GM19351 (cell line): ENCODE results near the gene EMILIN2.
"Not testable (repeated sequence)": the region's sequence is repeated elsewhere in the genome, so short reads cannot be mapped to it uniquely, and the experiment has no call there.

ENCODE experiments used
- ATAC-seq: cut with Tn5 transposase; IDR thresholded peaks from one replicate; pipeline ENCODE4 v1.9.1; 2021; ENCODE audit warnings: mild to moderate bottlenecking, moderate library complexity; ENCODE audit not compliant: unreplicated experiment

Gene EMILIN2

DNA sequence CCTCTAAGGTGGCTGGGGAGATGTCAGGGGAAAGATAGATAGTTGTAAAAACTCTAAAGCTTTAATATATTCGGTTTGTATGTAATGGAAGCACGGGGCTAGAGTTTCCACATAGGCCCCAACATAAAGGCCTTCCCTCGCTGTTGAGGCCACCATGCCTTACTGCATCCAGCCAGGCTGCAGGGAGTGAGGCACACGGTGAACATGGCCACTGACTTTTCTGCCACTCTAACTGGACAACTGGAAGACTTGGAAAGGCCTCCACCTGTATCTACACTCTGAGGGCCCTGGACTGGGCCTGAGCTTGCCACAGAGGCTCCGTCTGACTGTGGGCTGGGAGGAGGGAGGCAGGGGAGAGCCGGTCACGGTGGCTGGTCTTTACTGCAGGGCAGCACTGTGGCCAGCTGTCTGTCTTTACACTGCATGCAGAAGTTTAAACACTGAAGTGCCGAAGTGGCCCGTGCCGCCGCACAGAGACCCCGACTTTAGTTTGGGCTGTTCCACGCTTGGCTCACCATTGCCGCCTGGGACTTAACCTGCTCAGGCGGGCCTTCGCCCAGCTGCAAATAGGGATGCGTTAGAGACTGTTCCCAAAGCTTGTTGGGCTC is 66.7 kb downstream of the EMILIN2 start:
- no peak for ATAC-seq

DNA sequence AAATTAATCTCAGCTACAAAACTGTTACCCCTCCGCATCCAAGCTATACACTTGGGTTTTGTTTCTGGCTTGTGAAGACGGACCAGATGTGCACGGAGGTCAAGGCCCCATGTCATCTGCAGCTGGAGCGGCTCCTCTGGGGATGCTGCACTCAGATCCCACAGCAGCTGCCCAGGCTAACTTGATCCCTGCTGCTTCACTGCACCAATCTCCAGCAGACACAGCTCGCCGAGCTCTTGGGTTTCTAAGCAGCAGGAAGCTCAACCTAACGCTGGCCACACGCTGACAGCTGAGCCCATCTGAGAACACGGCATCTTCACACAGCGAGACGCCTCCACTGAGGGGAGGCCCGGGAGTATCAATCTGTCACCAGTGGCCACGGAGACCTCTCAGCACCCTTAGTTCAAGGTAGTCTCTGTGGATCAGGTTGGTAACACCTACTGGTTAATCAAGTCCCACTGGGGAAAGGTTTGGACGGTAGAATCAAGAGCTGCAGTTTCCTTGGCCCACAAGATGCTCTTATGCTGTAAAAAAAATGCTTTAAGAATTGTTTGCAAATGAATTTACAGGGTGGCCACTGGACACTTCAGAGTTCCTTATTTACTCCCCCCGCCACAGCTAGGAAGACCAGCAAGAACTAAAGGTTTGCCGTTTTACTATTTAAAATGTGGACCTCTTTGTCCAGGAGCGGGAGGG is 67.5 kb downstream of the EMILIN2 start:
- ATAC-seq, result no peak

DNA sequence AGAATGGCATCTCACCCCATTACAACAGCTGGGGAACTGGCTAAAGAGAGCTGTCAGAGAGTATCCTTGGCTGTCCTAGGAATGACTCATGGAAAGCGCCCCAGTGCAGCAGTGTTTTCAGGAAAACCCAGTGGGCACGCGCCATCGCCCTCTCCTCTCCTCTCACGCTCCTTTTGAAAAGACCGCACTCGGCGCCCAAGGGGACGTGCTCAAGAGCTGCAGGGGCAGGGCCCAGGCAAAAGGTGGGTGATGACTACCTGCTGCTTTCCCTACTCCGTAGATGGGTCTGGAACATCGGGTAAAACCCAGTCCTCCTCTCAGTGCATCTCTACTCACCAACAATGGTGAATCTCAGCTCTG is 68.1 kb downstream of the EMILIN2 start:
- ATAC-seq, result no peak

DNA sequence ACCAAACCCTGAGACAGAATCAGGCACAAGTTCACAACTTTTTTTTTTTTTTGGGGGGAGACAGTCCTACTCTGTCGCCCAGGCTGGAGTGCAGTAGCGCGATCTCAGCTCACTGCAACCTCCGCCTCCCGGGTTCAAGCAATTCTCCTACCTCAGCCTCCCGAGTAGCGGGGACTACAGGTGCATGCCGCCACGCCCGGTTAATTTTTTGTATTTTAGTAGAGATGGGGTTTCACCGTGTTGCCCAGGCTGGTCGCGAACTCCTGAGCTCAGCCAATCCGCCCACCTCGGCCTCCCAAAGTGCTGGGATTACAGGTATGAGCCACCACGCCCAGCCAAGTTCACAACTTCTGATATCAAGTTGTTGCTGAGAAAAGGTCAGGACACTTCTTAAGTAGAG is 68.7 kb downstream of the EMILIN2 start:
- ATAC-seq, result not testable (repeated sequence)

DNA sequence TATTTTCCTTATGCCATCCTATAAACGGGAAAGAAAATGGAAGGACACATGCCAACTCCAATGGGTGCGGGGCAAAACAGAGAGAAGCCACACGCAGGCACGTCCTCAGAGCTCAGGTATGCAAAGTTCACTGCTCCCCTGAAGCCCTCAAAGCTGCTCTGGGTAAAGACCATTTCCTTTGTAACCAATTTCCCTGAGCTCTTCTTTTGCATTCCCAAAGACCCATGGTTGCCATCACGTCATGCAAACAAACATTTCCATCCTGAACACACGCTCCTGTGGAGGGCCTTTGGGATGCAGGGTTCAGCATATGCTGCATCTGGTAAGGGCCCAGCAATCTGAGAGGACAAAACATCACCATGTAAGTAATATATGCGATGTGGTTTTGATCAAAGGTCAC is 69.4 kb downstream of the EMILIN2 start:
- ATAC-seq, result no peak

DNA sequence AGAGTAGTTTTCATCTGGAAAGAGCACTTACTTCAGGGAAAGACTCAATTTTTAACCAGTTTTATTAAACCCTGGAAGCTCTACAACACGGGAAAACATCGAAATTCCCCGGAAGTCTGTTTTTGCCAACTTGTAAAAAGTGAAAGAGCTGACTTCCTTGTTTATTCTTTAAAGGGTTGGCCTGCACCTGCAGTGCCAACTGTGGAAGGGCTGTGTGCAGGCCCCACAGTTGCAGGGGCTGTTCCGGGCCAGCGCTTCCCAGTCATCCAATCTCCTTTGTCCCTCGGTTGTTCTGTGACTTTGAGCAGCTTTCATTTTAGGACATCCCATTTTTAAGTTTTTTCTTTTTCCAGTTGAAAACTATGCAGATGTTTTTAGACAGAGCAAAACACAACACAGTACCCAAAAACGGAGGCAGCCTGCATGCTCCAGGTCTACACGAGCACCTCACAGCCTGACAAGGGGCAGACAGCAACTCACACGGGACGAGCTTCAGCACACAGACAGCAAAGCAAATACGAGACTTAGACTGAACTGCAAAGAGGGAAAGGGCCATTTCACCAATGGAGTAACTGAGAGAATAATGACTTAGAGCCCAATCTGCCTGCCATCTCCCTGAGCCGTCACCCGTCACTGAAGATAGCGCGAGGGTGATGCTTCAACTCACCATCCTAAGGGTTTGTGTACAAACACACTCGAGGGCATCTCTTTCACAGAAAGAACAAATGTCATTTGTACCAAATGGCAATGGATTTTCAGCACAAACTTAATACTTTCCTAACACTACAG is 70.6 kb downstream of the EMILIN2 start:
- ATAC-seq, result no peak

DNA sequence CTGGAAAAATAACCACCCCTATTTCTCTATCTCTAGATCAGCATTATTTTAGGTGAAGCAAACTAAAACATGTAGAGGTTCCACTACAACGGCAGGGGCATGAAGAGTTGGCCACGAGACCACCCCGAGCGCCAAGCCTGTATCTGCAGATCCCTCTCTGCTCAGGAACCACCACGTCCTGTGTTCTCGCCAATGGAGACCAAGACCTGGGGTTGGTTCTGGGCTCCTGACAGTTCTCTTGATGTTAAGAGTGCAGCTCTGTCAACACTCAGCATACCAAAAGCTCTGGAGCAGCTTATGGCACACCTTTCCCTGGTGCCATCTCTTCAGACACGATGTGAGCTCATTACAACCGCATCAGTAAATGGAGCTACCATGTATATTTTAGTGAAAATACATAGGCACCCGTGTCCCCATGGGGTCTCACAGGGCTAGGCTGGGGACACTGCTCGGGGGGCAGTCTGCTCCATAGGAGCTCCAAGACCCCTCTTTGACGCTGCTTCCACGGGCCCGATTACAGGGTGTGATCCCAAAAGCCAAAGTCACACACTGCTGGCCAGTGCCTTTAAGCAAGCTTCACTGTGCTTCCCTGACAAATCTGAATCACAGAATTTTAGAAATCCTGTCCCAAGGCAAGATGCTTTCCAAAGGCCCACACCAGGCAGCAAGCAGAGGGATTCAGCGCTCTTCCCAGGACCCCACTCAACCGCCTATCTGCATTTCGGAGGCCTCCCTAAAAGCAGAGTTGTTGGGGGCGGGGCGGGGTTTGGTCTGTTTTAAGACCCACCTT is 72.2 kb downstream of the EMILIN2 start:
- ATAC-seq, result no peak

DNA sequence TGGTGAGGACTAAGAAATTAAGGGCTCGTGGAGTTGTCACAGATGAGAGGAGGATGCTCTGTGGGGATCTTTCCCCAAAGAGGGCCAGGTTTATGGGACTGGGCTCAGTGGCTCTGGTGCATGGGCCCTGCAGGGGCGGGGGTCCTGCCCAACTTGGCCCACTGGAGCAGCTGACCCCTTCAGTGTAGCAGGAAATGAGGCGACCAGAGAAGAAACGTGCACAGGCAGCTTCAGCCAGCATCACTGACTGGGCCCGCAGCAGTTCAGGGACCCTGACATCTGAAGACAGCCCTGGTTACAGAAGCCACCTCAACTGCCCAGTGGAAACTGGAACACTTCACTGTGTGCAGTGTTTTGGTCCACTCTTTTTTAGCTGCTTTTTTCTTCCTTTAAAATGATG is 72.8 kb downstream of the EMILIN2 start:
- no peak for ATAC-seq

DNA sequence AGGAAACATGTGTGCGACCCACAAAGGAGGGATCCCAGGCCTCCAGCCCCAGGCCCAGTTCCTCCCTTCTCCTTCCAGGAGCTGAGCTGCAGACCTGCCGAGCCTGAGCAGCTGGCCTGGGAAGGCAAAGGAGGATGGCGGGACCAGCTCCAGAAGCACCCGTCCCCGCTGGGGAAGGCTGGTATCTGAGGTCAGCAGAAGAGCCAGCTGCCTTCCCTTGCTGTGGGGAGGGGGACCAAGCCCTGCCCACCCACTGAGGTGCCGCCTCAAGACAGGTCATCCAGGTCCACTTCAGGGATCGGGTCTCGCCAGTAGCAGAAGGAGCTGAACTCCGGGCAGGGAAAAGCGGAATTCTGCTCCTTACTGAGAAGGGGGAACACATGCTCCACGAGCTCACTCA is 73.2 kb downstream of the EMILIN2 start:
- no peak for ATAC-seq

DNA sequence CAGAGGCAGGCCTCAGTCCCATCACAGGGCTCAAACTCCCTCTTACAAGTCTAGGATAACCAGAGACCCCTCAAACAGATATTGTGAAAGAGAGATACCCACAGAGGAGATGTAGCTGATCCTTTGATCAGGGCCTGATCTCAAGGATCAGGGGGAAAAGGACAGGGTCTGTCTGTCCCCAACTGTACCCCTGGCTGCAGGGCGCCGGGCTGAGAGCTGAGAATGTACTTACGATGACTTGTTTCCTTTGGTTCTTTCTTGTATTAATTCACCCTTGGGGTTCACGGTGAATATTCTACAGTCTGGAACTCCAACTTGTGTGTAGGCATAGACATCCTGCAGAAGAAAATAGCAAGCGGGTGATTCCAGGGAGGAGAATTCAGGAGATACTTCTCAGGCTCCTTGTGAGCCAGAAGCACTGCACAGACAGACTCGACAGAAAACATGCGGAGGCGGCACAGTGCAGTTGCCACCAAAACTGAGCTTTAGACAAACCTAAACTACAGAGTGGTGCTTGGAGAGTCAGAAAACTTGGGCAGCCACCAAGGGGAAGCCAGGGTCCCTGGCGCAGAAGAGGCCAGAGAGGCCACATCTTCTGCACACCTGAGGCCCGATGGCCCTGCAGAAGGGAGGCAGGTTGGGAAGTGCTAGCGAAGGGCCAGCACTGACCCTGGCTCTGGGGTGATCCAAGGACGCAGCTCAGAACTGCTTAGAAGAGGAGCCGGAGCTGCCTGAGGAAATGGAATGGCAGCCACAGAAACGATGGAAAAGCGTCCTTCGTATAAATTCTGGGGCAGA is 73.9 kb downstream of the EMILIN2 start:
- no peak for ATAC-seq

DNA sequence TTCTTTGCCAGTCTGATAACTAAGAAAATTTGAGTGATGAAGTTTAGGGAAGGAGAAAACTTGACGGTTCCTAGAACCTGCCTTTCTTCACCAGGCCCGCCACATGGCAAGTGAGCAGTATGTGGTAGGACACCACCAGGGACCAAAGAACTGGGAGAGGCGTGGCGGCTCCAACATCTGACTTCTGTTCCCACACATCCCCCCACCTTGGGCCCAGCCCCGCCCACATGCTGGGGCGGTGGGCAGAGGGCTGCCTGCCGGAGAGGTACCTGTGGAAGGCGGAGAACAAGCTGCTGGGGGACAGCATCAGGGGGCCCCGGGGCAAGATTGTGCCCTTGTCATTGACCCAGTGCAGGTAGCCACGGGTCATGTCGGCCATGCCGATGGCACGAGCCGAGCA is 75.0 kb downstream of the EMILIN2 start:
- no peak for ATAC-seq

DNA sequence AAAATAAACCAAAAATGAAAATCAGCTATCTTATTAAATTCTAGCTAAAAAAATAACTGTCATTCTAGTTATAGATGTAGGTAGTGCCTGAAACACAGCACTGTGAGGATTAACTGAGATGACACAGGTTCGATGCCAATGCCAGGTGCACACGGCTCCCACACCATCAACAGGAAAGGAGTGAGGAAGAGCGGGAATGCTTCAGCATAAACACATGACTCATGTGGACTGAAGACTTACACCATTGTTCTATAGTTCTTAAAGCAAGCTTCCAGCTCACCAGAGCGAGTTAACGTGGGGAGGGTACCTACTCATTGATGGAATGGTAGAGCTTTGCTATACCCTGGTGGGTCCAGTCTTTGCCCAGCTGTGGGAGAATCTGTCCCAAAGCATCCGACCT is 76.7 kb downstream of the EMILIN2 start:
- ATAC-seq, result no peak

DNA sequence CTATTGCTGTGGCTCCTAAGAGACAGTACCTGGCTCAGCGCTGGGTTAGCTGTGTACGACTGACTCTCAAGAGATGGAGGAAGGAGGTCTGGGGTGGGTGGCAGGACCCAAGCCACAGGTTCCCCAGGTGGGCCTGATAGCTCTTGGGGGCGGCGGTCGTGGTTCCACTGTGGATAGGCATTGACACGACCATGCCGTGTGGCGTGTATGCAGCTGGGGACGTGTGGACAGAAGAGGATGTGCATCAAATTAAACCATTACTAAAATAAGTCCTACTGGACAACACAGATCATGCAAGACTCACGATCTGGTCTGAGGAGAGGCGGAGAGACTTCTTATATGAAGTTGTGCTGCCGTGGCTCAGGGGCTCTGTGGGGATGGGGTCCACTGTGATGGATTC is 78.1 kb downstream of the EMILIN2 start:
- ATAC-seq, result no peak

DNA sequence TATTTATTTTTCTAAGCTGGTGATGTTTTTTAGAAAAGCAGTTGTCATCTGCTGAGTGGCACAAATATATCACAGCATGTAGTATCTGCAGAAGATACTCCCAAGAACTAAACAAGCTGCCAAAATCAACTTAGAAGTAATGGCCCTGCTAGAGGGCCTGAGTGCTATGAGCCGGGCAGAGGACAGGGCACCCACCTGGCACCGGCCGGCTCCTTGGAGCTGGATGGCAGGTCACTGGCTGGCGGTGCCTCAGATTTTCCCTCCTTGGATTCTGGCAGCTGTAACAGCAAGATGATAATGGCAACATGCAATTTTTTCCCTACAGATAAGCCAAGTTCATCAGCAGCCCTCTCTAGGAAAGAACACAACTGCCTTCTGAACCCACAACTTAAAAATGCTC is 79.7 kb downstream of the EMILIN2 start:
- no peak for ATAC-seq

DNA sequence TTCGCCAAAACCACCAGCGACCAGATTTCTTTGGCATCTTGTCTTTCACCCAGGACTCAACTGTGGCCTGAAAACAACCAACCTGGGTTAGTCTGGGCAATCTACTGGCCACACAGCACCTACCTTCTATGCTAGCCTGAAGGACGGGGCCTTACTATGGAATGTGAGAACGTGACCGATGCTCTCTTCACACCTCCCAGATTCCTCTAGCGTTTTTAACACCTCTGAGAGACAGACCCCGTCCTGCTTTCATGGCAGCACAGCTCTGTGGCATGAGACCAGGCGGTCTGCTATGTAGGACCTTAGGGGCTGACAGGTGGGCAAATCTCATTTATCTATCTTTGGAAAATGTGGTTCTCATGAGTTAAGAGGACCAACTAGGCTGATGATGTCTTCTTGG is 80.9 kb downstream of the EMILIN2 start:
- ATAC-seq, result no peak

DNA sequence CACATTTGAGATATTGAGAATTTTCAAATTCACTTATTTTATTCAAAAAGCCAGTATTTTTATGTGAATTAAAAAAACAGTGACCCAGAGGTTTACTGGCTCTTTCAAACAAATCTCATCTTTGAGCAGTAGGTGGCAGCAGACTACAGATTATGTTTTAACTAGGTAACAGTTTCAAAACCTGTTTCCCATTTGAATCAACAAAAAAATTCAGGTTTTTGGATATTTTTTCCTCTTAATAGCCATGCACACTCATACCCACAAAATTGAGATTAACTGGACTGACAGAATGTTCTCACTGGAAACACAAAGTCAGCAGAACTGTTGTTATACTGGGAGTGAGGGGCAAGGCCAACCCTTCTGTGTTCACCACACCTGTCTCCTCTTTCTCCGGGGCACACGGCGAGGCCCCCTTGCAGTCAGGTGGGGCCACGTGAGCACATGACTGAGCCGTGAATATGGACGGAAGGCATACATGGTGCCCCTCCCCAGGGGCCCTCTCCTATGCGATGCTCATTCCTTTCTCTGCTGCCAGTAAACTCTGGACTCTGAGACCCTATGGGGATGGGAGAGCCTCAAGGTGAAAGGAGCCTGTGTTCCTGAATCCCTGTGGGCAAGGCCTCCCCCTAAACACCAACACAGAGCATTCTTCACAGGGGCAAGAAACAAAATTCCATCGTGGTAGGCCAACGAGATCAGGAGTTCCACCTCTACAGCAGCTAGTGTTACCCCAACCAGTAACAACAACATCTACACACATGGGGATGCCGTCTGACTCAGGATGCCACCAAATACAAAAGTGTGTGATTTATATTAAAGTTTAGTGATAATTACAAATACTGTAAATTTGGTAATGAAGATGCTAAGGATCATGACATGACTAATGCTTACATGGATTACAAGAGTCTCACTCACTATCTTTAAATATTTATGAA is 85.7 kb downstream of the EMILIN2 start:
- ATAC-seq, result peak; percentile 49

DNA sequence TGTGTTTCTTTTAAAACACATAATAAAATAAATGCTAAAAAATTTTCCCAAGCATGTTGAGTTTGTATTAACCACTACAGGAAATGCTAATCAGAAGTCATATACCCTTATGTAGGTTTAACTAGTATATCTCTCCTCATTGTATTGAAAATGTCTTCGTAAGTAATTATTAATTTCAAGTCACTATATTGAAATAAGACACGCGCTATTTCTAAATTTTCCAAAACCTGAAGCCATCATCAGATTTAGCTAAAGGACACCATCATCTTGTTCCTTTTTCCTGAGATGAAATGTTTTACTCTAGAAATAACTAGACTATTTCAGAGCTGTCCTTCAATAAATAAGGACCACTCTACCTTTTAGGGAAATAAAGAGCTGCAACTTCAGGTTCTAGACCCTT is 87.2 kb downstream of the EMILIN2 start:
- ATAC-seq, result no peak

DNA sequence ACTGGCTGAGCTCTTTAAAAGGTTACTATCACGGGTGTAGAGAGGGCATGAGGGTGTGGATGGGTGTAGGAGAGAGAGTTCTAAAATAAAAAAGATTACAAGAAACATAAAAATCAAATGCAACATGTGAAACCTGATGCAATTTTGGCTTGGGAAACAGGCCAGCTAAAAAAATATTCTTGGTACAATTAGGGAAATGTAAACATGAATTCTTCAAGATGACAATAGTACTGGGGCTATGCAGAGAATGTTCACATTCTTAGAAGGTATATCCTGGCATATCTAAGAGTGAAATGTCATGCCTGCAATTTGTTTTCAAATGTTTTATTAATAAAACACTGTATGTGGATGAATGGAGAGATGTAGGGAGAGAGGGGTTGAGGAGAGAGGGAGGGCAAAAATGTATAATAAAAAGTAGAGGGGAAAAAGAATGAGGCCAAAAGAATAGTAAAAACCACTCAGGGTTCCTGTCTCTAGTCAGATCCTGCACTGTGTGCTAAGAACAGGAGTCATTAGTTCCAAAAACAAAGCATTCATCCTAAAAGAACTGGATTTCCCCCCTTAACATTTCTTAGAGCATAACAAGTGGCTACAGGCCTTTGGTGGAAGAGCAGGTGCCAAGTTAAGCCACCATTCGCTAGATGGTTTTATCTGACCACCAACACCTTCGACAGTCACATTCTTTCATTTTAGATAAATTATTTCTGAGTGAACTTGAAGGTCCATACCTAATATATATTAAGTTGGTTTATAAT is 88.8 kb downstream of the EMILIN2 start:
- ATAC-seq, result no peak

DNA sequence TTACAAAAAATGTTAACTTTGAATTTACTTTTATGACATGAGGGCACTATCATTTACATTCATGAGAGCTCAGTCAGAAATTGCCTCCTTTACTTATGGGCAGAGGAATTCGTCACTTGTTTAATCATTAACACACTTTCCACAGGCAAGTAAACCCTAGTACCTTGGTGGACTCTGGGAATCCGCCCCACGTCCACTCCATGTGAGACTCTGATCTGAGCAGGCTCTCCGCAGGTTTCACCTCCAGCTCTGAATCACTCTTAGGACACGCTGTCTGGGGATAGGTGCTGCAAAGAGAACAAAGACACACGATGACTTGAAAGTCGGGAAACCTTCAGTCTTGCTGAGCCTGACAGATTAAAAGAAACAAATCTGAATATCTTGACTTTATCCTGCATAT is 92.5 kb downstream of the EMILIN2 start:
- no peak for ATAC-seq
